GM12878 (cell line): ENCODE results near the gene SLC7A1.

Experiments
- BACH1 ChIP-seq: fragments of 450-650 bp; IDR thresholded peaks from 2 replicates; pipeline ENCODE4 v1.6.1; 2017; ENCODE audit warnings: mild to moderate bottlenecking, borderline replicate concordance
- CREB1 ChIP-seq: IDR thresholded peaks from 2 replicates; pipeline ENCODE4 v1.6.1; 2012; ENCODE audit warnings: low read depth, mild to moderate bottlenecking, inconsistent platforms
- EGR1 ChIP-seq, 2 experiments: IDR thresholded peaks; 1 replicate in 1 of 2; 2 replicates in 1 of 2; pipeline ENCODE4 v1.6.1; 2011 to 2012; ENCODE audit warnings: low read depth in 2 of 2, low read length in 2 of 2, borderline replicate concordance in 1 of 2, mild to moderate bottlenecking in 1 of 2, moderate library complexity in 1 of 2
- MLLT1 ChIP-seq: fragments of 450-650 bp; IDR thresholded peaks from 2 replicates; pipeline ENCODE4 v1.6.1; 2016; ENCODE audit warnings: mild to moderate bottlenecking
- POLR2AphosphoS5 ChIP-seq: IDR thresholded peaks from 2 replicates; pipeline ENCODE4 v1.6.1; 2011; ENCODE audit warnings: mild to moderate bottlenecking, low read length, inconsistent platforms
- RAD21 ChIP-seq: IDR thresholded peaks from 2 replicates; pipeline ENCODE4 v1.6.1; 2011; ENCODE audit warnings: mild to moderate bottlenecking, low read depth, low read length, moderate library complexity; ENCODE audit not compliant: insufficient read depth
- RCOR1 ChIP-seq: conservative IDR thresholded peaks from 2 replicates; pipeline ENCODE4 v1.6.1; 2012; ENCODE audit warnings: low read depth, low read length, improper control_type of control experiment
- TAF1 ChIP-seq: IDR thresholded peaks from 2 replicates; pipeline ENCODE4 v1.6.1; 2011; ENCODE audit warnings: mild to moderate bottlenecking, low read depth, low read length, borderline replicate concordance
- TF ChIP-seq, protein P1 (sequence below): IDR thresholded peaks from 2 replicates; pipeline ENCODE4 v1.6.1; 2012; ENCODE audit warnings: low read depth, low read length, improper control_type of control experiment
- TF ChIP-seq, protein P2 (sequence below), 3 experiments: IDR thresholded peaks in 2 of 3; conservative IDR thresholded peaks in 1 of 3; 2 replicates each; pipeline ENCODE4 v1.5.1; 2011; ENCODE audit warnings: low read depth in 3 of 3, low read length in 3 of 3, mild to moderate bottlenecking in 3 of 3, control low read depth in 2 of 3, moderate library complexity in 2 of 3, inconsistent platforms in 1 of 3, mixed read lengths in 1 of 3; ENCODE audit not compliant: control insufficient read depth in 2 of 3, insufficient read depth in 1 of 3; ENCODE audit errors: extremely low read depth in 1 of 3

DNA sequence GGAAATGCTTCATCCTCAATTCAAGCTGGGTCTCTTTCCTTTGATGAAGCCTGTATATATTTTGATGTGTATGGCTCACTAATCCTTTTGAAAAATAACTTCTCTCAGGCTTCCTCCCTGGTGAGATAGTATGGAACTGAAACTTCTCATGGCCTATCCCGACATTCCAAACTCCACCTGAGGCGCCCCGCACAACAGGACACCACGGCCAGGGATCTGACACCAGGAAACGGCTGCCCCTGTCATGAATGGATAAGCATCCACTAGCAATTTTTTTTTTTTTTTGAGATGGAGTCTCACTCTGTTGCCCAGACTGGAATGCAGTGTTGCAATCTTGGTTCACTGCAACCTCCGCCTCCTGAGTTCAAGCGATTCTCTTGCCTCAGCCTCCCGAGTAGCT, 16.4 kb downstream of the SLC7A1 start:
- TF ChIP-seq, protein P1, sequence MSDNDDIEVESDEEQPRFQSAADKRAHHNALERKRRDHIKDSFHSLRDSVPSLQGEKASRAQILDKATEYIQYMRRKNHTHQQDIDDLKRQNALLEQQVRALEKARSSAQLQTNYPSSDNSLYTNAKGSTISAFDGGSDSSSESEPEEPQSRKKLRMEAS, result no peak
- TF ChIP-seq, protein P2, sequence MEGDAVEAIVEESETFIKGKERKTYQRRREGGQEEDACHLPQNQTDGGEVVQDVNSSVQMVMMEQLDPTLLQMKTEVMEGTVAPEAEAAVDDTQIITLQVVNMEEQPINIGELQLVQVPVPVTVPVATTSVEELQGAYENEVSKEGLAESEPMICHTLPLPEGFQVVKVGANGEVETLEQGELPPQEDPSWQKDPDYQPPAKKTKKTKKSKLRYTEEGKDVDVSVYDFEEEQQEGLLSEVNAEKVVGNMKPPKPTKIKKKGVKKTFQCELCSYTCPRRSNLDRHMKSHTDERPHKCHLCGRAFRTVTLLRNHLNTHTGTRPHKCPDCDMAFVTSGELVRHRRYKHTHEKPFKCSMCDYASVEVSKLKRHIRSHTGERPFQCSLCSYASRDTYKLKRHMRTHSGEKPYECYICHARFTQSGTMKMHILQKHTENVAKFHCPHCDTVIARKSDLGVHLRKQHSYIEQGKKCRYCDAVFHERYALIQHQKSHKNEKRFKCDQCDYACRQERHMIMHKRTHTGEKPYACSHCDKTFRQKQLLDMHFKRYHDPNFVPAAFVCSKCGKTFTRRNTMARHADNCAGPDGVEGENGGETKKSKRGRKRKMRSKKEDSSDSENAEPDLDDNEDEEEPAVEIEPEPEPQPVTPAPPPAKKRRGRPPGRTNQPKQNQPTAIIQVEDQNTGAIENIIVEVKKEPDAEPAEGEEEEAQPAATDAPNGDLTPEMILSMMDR (IDR thresholded peaks at IDR 0.05 in 2 of 3, conservative IDR thresholded peaks at IDR 0.05 in 1 of 3; ENCODE audit: control insufficient read depth in 2 of 3, extremely low read depth in 1 of 3, insufficient read depth in 1 of 3, low read depth in 3 of 3, low read length in 3 of 3), result no peak
- TF ChIP-seq CREB1 (no peak), RCOR1 (no peak), TAF1 (no peak), POLR2AphosphoS5 (no peak), RAD21 (no peak), EGR1 (IDR thresholded peaks at IDR 0.05; ENCODE audit: borderline replicate concordance in 1 of 2, low read depth in 2 of 2, low read length in 2 of 2) (no peak), BACH1 (no peak), MLLT1 (no peak)
